ENCODE measurements around the gene PLEKHG7. TPM values are rescaled to one million over a fixed set of nuclear protein-coding genes. Genes with fewer than 3 reads are reported as not detected.

Gene PLEKHG7
- total and polyA plus RNA-seq, 5 donors, result not detected

DNA sequence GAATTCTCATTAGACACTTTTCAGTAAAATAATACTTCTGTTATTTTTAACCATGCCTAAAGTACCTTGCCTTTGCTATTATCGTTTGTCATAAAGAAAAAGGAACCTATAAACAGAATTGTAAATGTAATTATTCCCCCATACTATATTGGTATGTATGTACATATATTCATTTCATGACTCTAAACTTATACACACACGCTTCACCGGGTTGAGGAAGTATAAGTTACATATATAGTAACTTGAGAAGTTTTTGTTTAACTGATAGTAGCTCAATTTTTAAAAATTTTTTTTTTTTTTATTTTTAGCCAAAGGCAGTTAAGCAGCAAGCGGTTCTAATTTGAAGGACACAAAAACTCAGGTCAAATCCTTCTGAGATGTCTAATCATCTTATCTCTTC is 107.6 kb downstream of the PLEKHG7 start:
- no peak for ATAC-seq
- H3K4me1 ChIP-seq (ENCODE audit: control insufficient read depth, insufficient read depth, low read length), result no peaks in the 10 kb centered on the region
- intact Hi-C loops (cut with DNase I), result no loop called here
- H3K27ac ChIP-seq (ENCODE audit: low read length), result no peak overlapping the region
- no peaks in the 10 kb centered on the region for H3K9me3 ChIP-seq (ENCODE audit: control insufficient read depth, low read length)
- no peak overlapping the region for H3K4me3 ChIP-seq (ENCODE audit: low read length)
- H3K27me3 ChIP-seq (ENCODE audit: control insufficient read depth, insufficient read depth), result no peaks in the 10 kb centered on the region
- DNase-seq, result no peak
- WGBS, result 95% methylated on average over 4 of the region's 4 CpGs

DNA sequence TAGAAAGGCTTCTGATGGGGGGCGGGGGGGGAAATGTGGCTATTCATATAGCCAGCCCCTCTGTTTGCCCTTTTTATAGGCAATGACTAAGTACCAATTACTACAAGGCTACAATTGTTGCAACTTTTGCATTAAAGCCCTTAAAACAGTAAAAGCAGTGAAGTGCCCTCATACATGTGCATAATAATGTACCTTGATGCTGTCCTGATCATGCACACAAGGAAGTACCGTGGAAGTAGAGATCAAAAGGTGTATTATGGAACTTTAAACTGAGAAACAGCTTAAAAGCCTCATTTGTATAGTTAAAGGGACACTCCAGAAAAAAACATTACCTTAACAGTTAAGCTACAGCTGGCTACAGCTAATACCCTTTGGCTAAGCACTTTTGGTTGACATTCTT is 111.8 kb downstream of the PLEKHG7 start:
- no peak for ATAC-seq
- no peaks in the 10 kb centered on the region for H3K27me3 ChIP-seq (ENCODE audit: control insufficient read depth, insufficient read depth)
- H3K27ac ChIP-seq (ENCODE audit: low read length), result no peak overlapping the region
- H3K4me3 ChIP-seq (ENCODE audit: low read length), result no peak overlapping the region
- no peaks in the 10 kb centered on the region for H3K4me1 ChIP-seq (ENCODE audit: control insufficient read depth, insufficient read depth, low read length)
- H3K9me3 ChIP-seq (ENCODE audit: control insufficient read depth, low read length), result no peaks in the 10 kb centered on the region
- intact Hi-C loops (cut with DNase I), result no loop called here
- no peak for DNase-seq
- 98% methylated on average over 2 of the region's 2 CpGs for WGBS

DNA sequence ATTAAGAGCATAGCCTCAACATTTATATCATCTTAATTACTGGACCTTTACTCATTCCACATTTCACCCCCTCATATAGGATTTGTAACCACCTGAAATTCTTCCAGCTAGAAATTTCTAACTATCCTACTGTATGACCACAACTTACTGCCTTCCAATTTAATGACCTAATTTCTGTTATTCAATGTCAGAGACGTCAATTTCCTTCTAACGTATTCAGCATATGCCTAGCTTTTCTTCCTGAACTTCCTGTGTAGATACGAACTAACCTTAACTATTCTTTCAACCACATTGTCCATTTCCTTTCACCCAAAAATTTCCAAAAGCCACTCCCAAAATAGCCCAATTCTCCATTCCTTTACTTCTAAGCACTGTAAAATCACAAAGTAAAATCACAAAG is 118.4 kb downstream of the PLEKHG7 start:
- Histone ChIP-seq H3K9me3 (ENCODE audit: control insufficient read depth, low read length) (no peaks in the 10 kb centered on the region), H3K27me3 (ENCODE audit: control insufficient read depth, insufficient read depth) (no peaks in the 10 kb centered on the region), H3K4me1 (ENCODE audit: control insufficient read depth, insufficient read depth, low read length) (no peaks in the 10 kb centered on the region), H3K27ac (ENCODE audit: low read length) (no peak overlapping the region), H3K4me3 (ENCODE audit: low read length) (no peak overlapping the region)
- ATAC-seq, result no peak
- no peak for DNase-seq
- intact Hi-C loops (cut with DNase I), result no loop called here
- WGBS, result 64% methylated on average over 3 of the region's 3 CpGs

Other genes with a start within 250 kb of the PLEKHG7 start
- gene EEA1, start 226.3 kb downstream of the PLEKHG7 start, total RNA-seq, result 10 to 100 TPM; 21.6 to 27.2 (median 24.3) TPM
- 4.2 TPM for gene EEA1, start 226.3 kb downstream of the PLEKHG7 start, polyA plus RNA-seq

Data from right cardiac atrium (tissue), 5 donors.